ENCODE data around the gene KCTD13.

DNA sequence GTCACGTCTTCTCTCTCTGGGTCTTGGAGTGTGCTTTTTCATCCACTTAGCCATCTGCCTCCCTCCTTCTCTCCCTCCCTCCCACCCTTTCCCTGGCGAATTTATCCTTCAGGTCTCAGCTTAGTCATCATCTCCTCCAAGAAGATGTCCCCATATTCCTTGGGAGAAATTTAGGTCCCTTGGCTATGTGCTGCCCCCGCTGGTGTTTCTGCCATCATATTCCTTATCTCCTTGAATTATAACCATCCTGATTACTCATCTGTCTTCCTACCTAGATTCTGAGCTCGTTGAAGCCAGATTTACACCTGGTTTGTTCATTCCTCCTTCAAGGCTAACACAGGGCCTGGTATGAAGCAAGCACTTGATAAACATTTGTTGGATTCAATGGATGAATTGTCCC, 31.7 kb downstream of the KCTD13 start:
- no peak for TF ChIP-seq PAX5 (IDR thresholded peaks at IDR 0.05; ENCODE audit: insufficient read depth, low read length, severe bottlenecking)
- TF ChIP-seq POU2F2 (IDR thresholded peaks at IDR 0.05; ENCODE audit: low read depth, low read length), result no peak
- TF ChIP-seq POLR2A (IDR thresholded peaks at IDR 0.05; ENCODE audit: low read depth, low read length), result no peak
- no peak for TF ChIP-seq SPI1 (IDR thresholded peaks at IDR 0.05; ENCODE audit: low read depth, low read length)
